SKM-1 (cell line): ENCODE measurements around the gene SSX4B.
"Not testable (repeated sequence)": the region's sequence is repeated elsewhere in the genome, so short reads cannot be mapped to it uniquely, and the experiment has no call there.

Experiments
- DNase-seq: peaks from one replicate; lab custom pipeline; 2025; ENCODE audit not compliant: unreplicated experiment; lab: John Stamatoyannopoulos, UW

Gene SSX4B

GRCh38 chrX:48411860-48412259 is at the start of gene SSX4B:
Gene SSX4B, minus strand, starts transcription at chrX:48411960. Its CDS starts 588 bp downstream, at chrX:48411372.
- DNase-seq = not testable (repeated sequence)

GRCh38 chrX:48460606-48461005 is 48.8 kb upstream of the SSX4B start:
- no peak for DNase-seq

- DNase-seq = no peak
Observed at GRCh38 chrX:48460031-48460430, 48.3 kb upstream of the SSX4B start.

GRCh38 chrX:48459483-48459882 is 47.7 kb upstream of the SSX4B start:
- DNase-seq = no peak

GRCh38 chrX:48458711-48459110 is 47.0 kb upstream of the SSX4B start:
- DNase-seq = no peak

GRCh38 chrX:48456628-48457331 is 45.0 kb upstream of the SSX4B start:
- DNase-seq = no peak

- DNase-seq = no peak
Observed at GRCh38 chrX:48451708-48452107, 39.9 kb upstream of the SSX4B start.

GRCh38 chrX:48450076-48450475 is 38.3 kb upstream of the SSX4B start:
- no peak for DNase-seq

GRCh38 chrX:48447201-48447600 is 35.4 kb upstream of the SSX4B start:
- not testable (repeated sequence) for DNase-seq

- not testable (repeated sequence) for DNase-seq
Observed at GRCh38 chrX:48433713-48434112, 22.0 kb upstream of the SSX4B start.

GRCh38 chrX:48430166-48430565 is 18.4 kb upstream of the SSX4B start:
- DNase-seq = not testable (repeated sequence)

GRCh38 chrX:48429606-48430005 is 17.8 kb upstream of the SSX4B start:
- DNase-seq = not testable (repeated sequence)

- not testable (repeated sequence) for DNase-seq
Observed at GRCh38 chrX:48427027-48427716, 15.4 kb upstream of the SSX4B start.

- not testable (repeated sequence) for DNase-seq
Observed at GRCh38 chrX:48397825-48398224, 13.9 kb downstream of the SSX4B start.

- DNase-seq = not testable (repeated sequence)
Observed at GRCh38 chrX:48396931-48397330, 14.8 kb downstream of the SSX4B start.

GRCh38 chrX:48383239-48383638 is 28.5 kb downstream of the SSX4B start, which contains the start of gene SSX4:
Gene SSX4, plus strand, starts transcription at chrX:48383539. Its CDS starts 515 bp downstream, at chrX:48384054.
- not testable (repeated sequence) for DNase-seq

- not testable (repeated sequence) for DNase-seq
Observed at GRCh38 chrX:48370408-48370807, 41.4 kb downstream of the SSX4B start.

GRCh38 chrX:48367717-48368408 is 43.9 kb downstream of the SSX4B start:
- DNase-seq = not testable (repeated sequence)

- DNase-seq = not testable (repeated sequence)
Observed at GRCh38 chrX:48359281-48359680, 52.5 kb downstream of the SSX4B start.

GRCh38 chrX:48357681-48358080 is 54.1 kb downstream of the SSX4B start:
- no peak for DNase-seq

GRCh38 chrX:48356315-48357094 is 55.3 kb downstream of the SSX4B start, which contains the start of gene SSX3:
Gene SSX3, minus strand, starts transcription at chrX:48356703. Its CDS starts 1,454 bp downstream, at chrX:48355249.
- not testable (repeated sequence) for DNase-seq
